Lower leg skin (tissue), 3 donors: ENCODE measurements around the gene SLC44A2.

Source experiments
- POLR2A ChIP-seq, 2 donors: fragments of 450-650 bp; IDR thresholded peaks; one replicate each; pipeline ENCODE4 v1.6.1; 2016 to 2017; ENCODE audit warnings: antibody characterized with exemption in 2 of 2, mild to moderate bottlenecking in 1 of 2, moderate library complexity in 1 of 2
- TF ChIP-seq, protein P1 (sequence below), 3 donors: fragments of 450-650 bp; IDR thresholded peaks; one replicate each; pipeline ENCODE4 v1.5.1; 2016; ENCODE audit warnings: antibody characterized with exemption in 3 of 3, mild to moderate bottlenecking in 3 of 3, moderate library complexity in 2 of 3

DNA sequence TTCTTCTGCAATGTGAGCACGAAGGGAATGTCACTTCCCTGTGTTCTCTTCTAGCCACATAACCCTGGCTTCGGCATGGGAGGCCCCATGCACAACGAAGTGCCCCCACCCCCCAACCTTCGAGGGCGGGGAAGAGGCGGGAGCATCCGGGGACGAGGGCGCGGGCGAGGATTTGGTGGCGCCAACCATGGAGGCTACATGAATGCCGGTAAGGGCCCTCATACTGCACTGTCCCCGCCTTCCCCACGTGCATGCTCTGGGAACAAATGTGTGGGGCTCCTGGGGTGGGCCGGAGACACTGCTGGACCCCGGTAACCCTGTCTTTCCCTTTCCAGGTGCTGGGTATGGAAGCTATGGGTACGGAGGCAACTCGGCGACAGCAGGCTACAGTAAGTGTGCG lies 58.2 kb downstream of the SLC44A2 start:
- TF ChIP-seq, protein P1, sequence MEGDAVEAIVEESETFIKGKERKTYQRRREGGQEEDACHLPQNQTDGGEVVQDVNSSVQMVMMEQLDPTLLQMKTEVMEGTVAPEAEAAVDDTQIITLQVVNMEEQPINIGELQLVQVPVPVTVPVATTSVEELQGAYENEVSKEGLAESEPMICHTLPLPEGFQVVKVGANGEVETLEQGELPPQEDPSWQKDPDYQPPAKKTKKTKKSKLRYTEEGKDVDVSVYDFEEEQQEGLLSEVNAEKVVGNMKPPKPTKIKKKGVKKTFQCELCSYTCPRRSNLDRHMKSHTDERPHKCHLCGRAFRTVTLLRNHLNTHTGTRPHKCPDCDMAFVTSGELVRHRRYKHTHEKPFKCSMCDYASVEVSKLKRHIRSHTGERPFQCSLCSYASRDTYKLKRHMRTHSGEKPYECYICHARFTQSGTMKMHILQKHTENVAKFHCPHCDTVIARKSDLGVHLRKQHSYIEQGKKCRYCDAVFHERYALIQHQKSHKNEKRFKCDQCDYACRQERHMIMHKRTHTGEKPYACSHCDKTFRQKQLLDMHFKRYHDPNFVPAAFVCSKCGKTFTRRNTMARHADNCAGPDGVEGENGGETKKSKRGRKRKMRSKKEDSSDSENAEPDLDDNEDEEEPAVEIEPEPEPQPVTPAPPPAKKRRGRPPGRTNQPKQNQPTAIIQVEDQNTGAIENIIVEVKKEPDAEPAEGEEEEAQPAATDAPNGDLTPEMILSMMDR (IDR thresholded peaks at IDR 0.05), result no peak
- TF ChIP-seq POLR2A (IDR thresholded peaks at IDR 0.05), result no peak
